Body of pancreas (tissue), 4 donors: ENCODE results near the gene ATP9B.

ENCODE experiments used
- CTCF ChIP-seq, 7 experiments: fragments of 450-650 bp in 4 of 7; fragments of 200-600 bp in 3 of 7; sonication (generic) in 3 of 7; IDR thresholded peaks; one replicate each; pipeline ENCODE4 v1.5.1; 2016 to 2019; ENCODE audit warnings: antibody characterized with exemption in 7 of 7
- POLR2A ChIP-seq, 3 donors: fragments of 450-650 bp; IDR thresholded peaks; one replicate each; pipeline ENCODE4 v1.6.1; 2016; ENCODE audit warnings: antibody characterized with exemption in 3 of 3, mild to moderate bottlenecking in 2 of 3

GRCh38 chr18:79151191-79151590, 82.0 kb downstream of the ATP9B start:
- no peak for TF ChIP-seq POLR2A (IDR thresholded peaks at IDR 0.05)
- TF ChIP-seq CTCF (IDR thresholded peaks at IDR 0.05) = no peak
